ENCODE data around the gene SIRT5.

GRCh38 chr6:13550656-13551055 lies 23.7 kb upstream of the SIRT5 start:
- TF ChIP-seq ZNF792 (tag by site-specific recombination; IDR thresholded peaks at IDR 0.05): no peak
- TF ChIP-seq ZNF580 (tag by site-specific recombination; IDR thresholded peaks at IDR 0.05): no peak
- no peak for TF ChIP-seq CTCF (tag by site-specific recombination; IDR thresholded peaks at IDR 0.05)
- no peak for TF ChIP-seq ZNF292 (tag by site-specific recombination; IDR thresholded peaks at IDR 0.05; ENCODE audit: borderline replicate concordance, low read depth)
- no peak for TF ChIP-seq ZNF518A (tag by site-specific recombination; conservative IDR thresholded peaks at IDR 0.05; ENCODE audit: low read depth)
- no peak for TF ChIP-seq ZBTB8A (tag by site-specific recombination; IDR thresholded peaks at IDR 0.05)
- no peak for TF ChIP-seq ZNF10 (tag by site-specific recombination; IDR thresholded peaks at IDR 0.05)
- TF ChIP-seq PBX3 (CRISPR knock-in tag; IDR thresholded peaks at IDR 0.05): no peak
- TF ChIP-seq RBAK (tag by site-specific recombination; IDR thresholded peaks at IDR 0.05): no peak
- TF ChIP-seq ZNF660 (tag by site-specific recombination; IDR thresholded peaks at IDR 0.05): no peak
- TF ChIP-seq ZSCAN16 (tag by site-specific recombination; IDR thresholded peaks at IDR 0.05): no peak
- TF ChIP-seq PATZ1 (tag by site-specific recombination; IDR thresholded peaks at IDR 0.05): no peak

Measured in HEK293 (cell line).